KMS-11 (cell line): ENCODE data around the gene TFEB.

ENCODE experiments used
- H2AFZ ChIP-seq: fragments of 200-600 bp; sonication (generic); 2 replicates; pipeline ENCODE4 v1.6.1; 2016; ENCODE audit warnings: antibody characterized with exemption, mixed run types, low read depth
- H3K27ac ChIP-seq: fragments of 200-600 bp; sonication (generic); 2 replicates; pipeline ENCODE4 v1.6.1; 2016; ENCODE audit warnings: mild to moderate bottlenecking, mixed run types
- H3K27me3 ChIP-seq: fragments of 200-600 bp; sonication (generic); 2 replicates; pipeline ENCODE4 v1.6.1; 2017; ENCODE audit warnings: mild to moderate bottlenecking, low read depth, mixed run types, moderate library complexity; ENCODE audit not compliant: insufficient read depth
- H3K36me3 ChIP-seq: fragments of 200-600 bp; sonication (generic); 2 replicates; pipeline ENCODE4 v1.6.1; 2017; ENCODE audit warnings: mild to moderate bottlenecking, mixed run types; ENCODE audit not compliant: insufficient read depth
- H3K4me1 ChIP-seq: fragments of 200-600 bp; sonication (generic); 2 replicates; pipeline ENCODE4 v1.6.1; 2016; ENCODE audit warnings: mild to moderate bottlenecking, low read depth, mixed run types; ENCODE audit not compliant: poor library complexity, severe bottlenecking
- H3K4me2 ChIP-seq: fragments of 200-600 bp; sonication (generic); 2 replicates; pipeline ENCODE4 v1.7.0; 2016; ENCODE audit warnings: mild to moderate bottlenecking, mixed run types
- H3K4me3 ChIP-seq: fragments of 200-600 bp; sonication (generic); IDR thresholded peaks from 2 replicates; pipeline ENCODE4 v1.6.1; 2017; ENCODE audit warnings: low read depth, low read length, mixed read lengths; ENCODE audit not compliant: insufficient read depth
- H3K79me2 ChIP-seq: fragments of 200-600 bp; sonication (generic); 2 replicates; pipeline ENCODE4 v1.6.1; 2016; ENCODE audit warnings: low read depth, mixed run types; ENCODE audit not compliant: insufficient read depth
- H3K9ac ChIP-seq: fragments of 200-600 bp; sonication (generic); 2 replicates; pipeline ENCODE4 v1.6.1; 2016; ENCODE audit warnings: mild to moderate bottlenecking, mixed run types
- H4K20me1 ChIP-seq: fragments of 200-600 bp; sonication (generic); 2 replicates; pipeline ENCODE4 v1.6.1; 2016; ENCODE audit warnings: mild to moderate bottlenecking, mixed run types; ENCODE audit not compliant: insufficient read depth
- CTCF ChIP-seq: fragments of 200-600 bp; sonication (generic); conservative IDR thresholded peaks from 2 replicates; pipeline ENCODE4 v1.6.1; 2017; ENCODE audit warnings: low read depth, mild to moderate bottlenecking, antibody characterized with exemption, low read length, moderate library complexity, mixed read lengths

The TFEB gene

GRCh38 chr6:41750374-41750773 lies 15.0 kb upstream of the TFEB start:
- H3K27me3 ChIP-seq = no peaks in the 10 kb centered on the region
- H3K9ac ChIP-seq = no peak overlapping the region
- H3K36me3 ChIP-seq = no peaks in the 10 kb centered on the region
- no peaks in the 10 kb centered on the region for H3K4me1 ChIP-seq
- no peak overlapping the region for H3K4me2 ChIP-seq
- no peak overlapping the region for H3K27ac ChIP-seq
- H2AFZ ChIP-seq = no peak overlapping the region
- TF ChIP-seq CTCF = no peak
- H3K79me2 ChIP-seq = no peaks in the 10 kb centered on the region
- no peaks in the 10 kb centered on the region for H4K20me1 ChIP-seq
- no peak overlapping the region for H3K4me3 ChIP-seq

- Histone ChIP-seq H3K4me2 (no peak overlapping the region), H3K79me2 (no peaks in the 10 kb centered on the region), H3K4me3 (no peak overlapping the region), H4K20me1 (no peaks in the 10 kb centered on the region), H3K27me3 (no peaks in the 10 kb centered on the region), H3K36me3 (no peaks in the 10 kb centered on the region), H2AFZ (no peak overlapping the region), H3K27ac (no peak overlapping the region), H3K4me1 (no peaks in the 10 kb centered on the region), H3K9ac (no peak overlapping the region)
- no peak for TF ChIP-seq CTCF
Observed at GRCh38 chr6:41748542-41748941, 13.1 kb upstream of the TFEB start.

GRCh38 chr6:41748102-41748477 lies 12.7 kb upstream of the TFEB start:
- Histone ChIP-seq H4K20me1 (no peaks in the 10 kb centered on the region), H3K4me3 (no peak overlapping the region), H3K4me2 (no peak overlapping the region), H2AFZ (no peak overlapping the region), H3K27ac (no peak overlapping the region), H3K79me2 (no peaks in the 10 kb centered on the region), H3K27me3 (no peaks in the 10 kb centered on the region), H3K36me3 (no peaks in the 10 kb centered on the region), H3K4me1 (no peaks in the 10 kb centered on the region), H3K9ac (no peak overlapping the region)
- TF ChIP-seq CTCF = no peak

- no peak for TF ChIP-seq CTCF
- H4K20me1 ChIP-seq = no peaks in the 10 kb centered on the region
- H3K4me2 ChIP-seq = no peak within 1 kb of the TSS
- no peak within 1 kb of the TSS for H3K27ac ChIP-seq
- no peak within 1 kb of the TSS for H3K4me3 ChIP-seq
- H3K36me3 ChIP-seq = no peaks in the 10 kb centered on the region
- H3K79me2 ChIP-seq = no peaks in the 10 kb centered on the region
- no peaks in the 10 kb centered on the region for H3K4me1 ChIP-seq
- no peak within 1 kb of the TSS for H3K9ac ChIP-seq
- H2AFZ ChIP-seq = no peak within 1 kb of the TSS
- no peaks in the 10 kb centered on the region for H3K27me3 ChIP-seq
Observed at GRCh38 chr6:41747256-41748101, 12.1 kb upstream of the TFEB start, which contains the start of gene PGC. TSS of gene PGC (minus strand) at chr6:41747397. CDS start at chr6:41747334, 63 bp downstream.
